ENCODE results near the gene DIPK1B.

Gene DIPK1B

GRCh38 chr9:136712690-136713544 is 545 bp downstream of the DIPK1B start:
- no peak for DNase-seq (ENCODE audit: low read depth)
- TF ChIP-seq CTCF (conservative IDR thresholded peaks at IDR 0.05; ENCODE audit: low read depth, low read length): no peak
- peak overlapping the region; percentile 55 for H3K4me3 ChIP-seq (ENCODE audit: low read length)

- peak overlapping the region; percentile 55 for H3K4me3 ChIP-seq (ENCODE audit: low read length)
- TF ChIP-seq CTCF (conservative IDR thresholded peaks at IDR 0.05; ENCODE audit: low read depth, low read length): no peak
- no peak for DNase-seq (ENCODE audit: low read depth)
Measured at GRCh38 chr9:136713550-136713949, 1.2 kb downstream of the DIPK1B start.

- no peak for DNase-seq (ENCODE audit: low read depth)
- TF ChIP-seq CTCF (conservative IDR thresholded peaks at IDR 0.05; ENCODE audit: low read depth, low read length): no peak
- H3K4me3 ChIP-seq (ENCODE audit: low read length): no peak overlapping the region
Measured at GRCh38 chr9:136714096-136714892, 1.9 kb downstream of the DIPK1B start.

GRCh38 chr9:136714893-136715274 is 2.5 kb downstream of the DIPK1B start:
- H3K4me3 ChIP-seq (ENCODE audit: low read length): no peak overlapping the region
- no peak for DNase-seq (ENCODE audit: low read depth)
- no peak for TF ChIP-seq CTCF (conservative IDR thresholded peaks at IDR 0.05; ENCODE audit: low read depth, low read length)

- TF ChIP-seq CTCF (conservative IDR thresholded peaks at IDR 0.05; ENCODE audit: low read depth, low read length): no peak
- no peak overlapping the region for H3K4me3 ChIP-seq (ENCODE audit: low read length)
- DNase-seq (ENCODE audit: low read depth): no peak
Measured at GRCh38 chr9:136717399-136717798, 5.0 kb downstream of the DIPK1B start.

GRCh38 chr9:136718345-136719194 is 6.2 kb downstream of the DIPK1B start:
- TF ChIP-seq CTCF (conservative IDR thresholded peaks at IDR 0.05; ENCODE audit: low read depth, low read length): no peak
- DNase-seq (ENCODE audit: low read depth): no peak
- no peak overlapping the region for H3K4me3 ChIP-seq (ENCODE audit: low read length)
